GM12878 (cell line): ENCODE results near the gene NFS1. TPM values are rescaled to one million over a fixed set of nuclear protein-coding genes. Genes with fewer than 3 reads are reported as not detected.

Experiments
- CBX3 ChIP-seq: fragments of 200-600 bp; sonication (generic); IDR thresholded peaks from 2 replicates; pipeline ENCODE4 v1.6.1; 2016; ENCODE audit warnings: low read depth, borderline replicate concordance
- CEBPB ChIP-seq, 2 experiments: fragments of 150-350 bp in 1 of 2; IDR thresholded peaks; 2 replicates each; pipeline ENCODE4 v1.6.1; 2012 to 2014; ENCODE audit warnings: low read depth in 2 of 2, low read length in 2 of 2, borderline replicate concordance in 1 of 2, inconsistent platforms in 1 of 2
- CREM ChIP-seq: IDR thresholded peaks from 2 replicates; pipeline ENCODE4 v1.6.1; 2014; ENCODE audit warnings: antibody characterized with exemption, low read depth
- EP300 ChIP-seq, 2 experiments: fragments of 150-350 bp in 1 of 2; IDR thresholded peaks; 2 replicates each; pipeline ENCODE4 v1.6.1; 2011 to 2012; ENCODE audit warnings: low read depth in 2 of 2, low read length in 2 of 2, borderline replicate concordance in 1 of 2, improper control_type of control experiment in 1 of 2, inconsistent platforms in 1 of 2; ENCODE audit not compliant: control insufficient read depth in 1 of 2
- HSF1 ChIP-seq: fragments of 150-350 bp; IDR thresholded peaks from 2 replicates; pipeline ENCODE4 v1.6.1; 2014; ENCODE audit warnings: mild to moderate bottlenecking, low read depth, low read length
- POLR2AphosphoS2 ChIP-seq: IDR thresholded peaks from 2 replicates; pipeline ENCODE4 v1.6.1; 2011; ENCODE audit warnings: low read depth, mild to moderate bottlenecking, low read length, improper control_type of control experiment, moderate library complexity
- TAF1 ChIP-seq: IDR thresholded peaks from 2 replicates; pipeline ENCODE4 v1.6.1; 2011; ENCODE audit warnings: mild to moderate bottlenecking, low read depth, low read length, borderline replicate concordance
- ZNF207 ChIP-seq: fragments of 450-650 bp; IDR thresholded peaks from 2 replicates; pipeline ENCODE4 v1.6.1; 2014; ENCODE audit warnings: antibody characterized with exemption, mild to moderate bottlenecking, borderline replicate concordance
- polyA plus RNA-seq, 11 experiments: library from polyadenylated mRNA; depleted of rRNA in 4 of 11; unstranded in 6 of 11; stranded (reverse) in 5 of 11; fragments of >200 nt; fragmentation: Nextera tagmentation in 4 of 11; fragmentation: Illumina TruSeq in 1 of 11; extraction: Ambion mirVana in 4 of 11; extraction: Trizol in 1 of 11; gene quantifications; 1 replicate in 1 of 11; 2 replicates in 10 of 11; pipeline versions ENCODE4 v1.2.1 to v1.2.3, GENCODE V29; 2011 to 2016; ENCODE audit warnings: inconsistent platforms in 2 of 11, missing spikeins in 2 of 11, low read depth in 1 of 11
- total RNA-seq, 4 experiments: library from RNA; depleted of rRNA in 3 of 4; stranded (reverse); fragments of >200 nt in 3 of 4; fragmentation: Illumina TruSeq in 1 of 4; extraction: Trizol in 1 of 4; gene quantifications; 2 replicates each; pipeline versions ENCODE4 v1.2.1 to v1.2.3, GENCODE V29; 2013 to 2021

Gene NFS1
- total and polyA plus RNA-seq, 10 of the 15 experiments (the other 5 are each of a cell fraction or from before 2014, with no cell fraction given), result 9.2 to 74.1 (median 38.6) TPM

GRCh38 chr20:35664466-35665206, 34.5 kb downstream of the NFS1 start, which contains the start of the genes CPNE1 and RBM12 (continued):
- TF ChIP-seq CEBPB (IDR thresholded peaks at IDR 0.05; ENCODE audit: borderline replicate concordance in 1 of 2, low read depth in 2 of 2, low read length in 2 of 2), result no peak
- TF ChIP-seq HSF1, result no peak
- TF ChIP-seq POLR2AphosphoS2, result peak; percentile 92
- 0 out of 2 replicates have a peak, but pooled peaks have one; percentile 37 for TF ChIP-seq ZNF207
- no peak for TF ChIP-seq CBX3
- peak; percentile 93 for TF ChIP-seq TAF1
- TF ChIP-seq EP300 (IDR thresholded peaks at IDR 0.05; ENCODE audit: borderline replicate concordance in 1 of 2, control insufficient read depth in 1 of 2, low read depth in 2 of 2, low read length in 2 of 2), result no peak
- peak; percentile 89 for TF ChIP-seq CREM
